Glomerular visceral epithelial cell (primary cell): ENCODE data around the gene TOB1.
A peak's percentile ranks its signal among the peaks of the same experiment; 100 is the strongest.

Experiments
- DNase-seq: peaks from one replicate; pipeline ENCODE4 v3.0.0-alpha.2; 2016; ENCODE audit errors: extremely low spot score

TOB1 gene

GRCh38 chr17:50845240-50846147 lies 20.7 kb downstream of the TOB1 start:
- DNase-seq = peak; percentile 48

DNA sequence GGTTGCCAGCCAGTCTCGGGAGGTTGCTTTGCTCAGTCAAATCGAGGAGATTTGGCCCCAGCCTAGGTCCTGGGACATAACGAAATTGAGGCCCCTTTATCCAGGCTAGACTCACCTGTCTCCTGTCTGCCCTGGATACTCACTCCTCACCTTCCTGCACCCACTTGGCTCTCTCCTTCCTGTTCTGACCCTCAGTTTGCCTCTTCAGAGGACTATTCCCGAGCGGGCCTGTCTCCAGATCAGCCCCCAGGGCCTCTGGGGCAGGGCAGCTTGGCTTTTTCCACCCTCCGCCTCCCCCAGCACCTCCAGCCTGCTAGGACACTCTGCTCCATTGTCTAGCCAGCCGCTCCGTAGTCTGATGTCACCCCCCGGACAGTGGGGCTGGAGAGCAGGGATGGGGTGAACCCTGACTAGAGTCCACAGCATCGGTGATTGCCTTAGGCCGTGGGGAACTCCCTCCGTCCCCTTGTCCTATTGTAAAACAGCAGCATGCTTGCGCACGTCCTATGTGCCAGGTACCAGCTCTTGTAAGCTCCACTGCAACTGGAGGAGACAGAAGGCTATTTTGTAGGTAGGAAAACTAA lies 21.9 kb downstream of the TOB1 start:
- DNase-seq = no peak

DNA sequence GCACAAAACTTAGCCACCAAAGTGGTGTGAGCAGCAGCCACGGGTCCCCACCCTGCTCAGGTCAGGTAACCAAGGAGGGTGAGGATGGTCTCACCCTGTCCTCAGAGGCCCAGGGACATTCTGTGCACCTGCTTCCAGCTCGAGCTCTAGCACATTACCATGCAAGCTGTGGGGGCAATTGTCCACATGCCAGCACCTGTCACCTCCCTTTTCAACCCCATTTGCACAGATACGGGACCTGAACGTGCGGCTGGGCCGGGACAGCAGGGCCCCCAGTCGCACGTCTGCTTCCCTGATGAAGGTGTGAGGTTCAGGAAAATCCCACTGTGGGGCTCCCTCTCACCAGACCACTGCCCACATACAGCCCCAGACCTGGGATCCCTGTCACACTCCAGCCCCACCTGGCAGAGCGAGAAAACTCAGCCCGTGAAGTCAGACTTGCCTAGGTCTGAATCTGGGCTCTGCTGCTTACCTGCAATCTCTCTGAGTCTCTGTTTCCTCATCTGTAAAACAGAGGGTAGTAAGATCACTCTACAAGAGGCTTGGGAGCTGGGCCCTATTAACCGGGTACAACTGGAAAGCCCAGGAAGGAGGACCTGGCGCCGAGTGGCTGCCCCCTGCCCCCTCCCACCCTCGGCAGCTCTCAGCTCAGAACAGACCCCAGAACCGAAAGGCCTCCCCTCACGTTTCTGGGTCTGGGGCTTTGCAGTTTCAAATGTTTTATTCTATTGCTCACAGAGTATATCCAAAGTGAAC lies 22.8 kb downstream of the TOB1 start:
- DNase-seq = no peak

GRCh38 chr17:50842506-50843149 lies 23.5 kb downstream of the TOB1 start:
- no peak for DNase-seq

DNA sequence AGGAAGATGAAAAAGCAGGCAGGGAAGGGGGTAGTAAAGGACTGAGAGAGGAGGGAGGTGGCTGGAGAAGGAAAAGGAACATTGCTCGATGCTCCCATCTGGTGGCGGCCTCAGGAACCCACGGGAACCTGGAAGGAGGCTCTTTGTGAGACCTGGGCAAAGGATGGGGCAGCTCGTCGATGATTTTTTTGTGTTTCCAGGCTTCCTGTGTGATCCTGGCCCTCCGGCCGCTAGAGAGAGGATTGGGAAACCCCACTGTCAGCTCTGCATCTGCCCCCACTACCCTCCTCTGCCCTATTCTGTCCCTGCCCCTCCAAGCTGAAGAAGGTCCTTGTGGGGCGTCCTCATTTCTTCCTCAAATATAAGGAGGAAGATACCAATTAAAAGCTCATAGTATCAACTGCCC lies 24.2 kb downstream of the TOB1 start:
- DNase-seq = peak; percentile 78

DNA sequence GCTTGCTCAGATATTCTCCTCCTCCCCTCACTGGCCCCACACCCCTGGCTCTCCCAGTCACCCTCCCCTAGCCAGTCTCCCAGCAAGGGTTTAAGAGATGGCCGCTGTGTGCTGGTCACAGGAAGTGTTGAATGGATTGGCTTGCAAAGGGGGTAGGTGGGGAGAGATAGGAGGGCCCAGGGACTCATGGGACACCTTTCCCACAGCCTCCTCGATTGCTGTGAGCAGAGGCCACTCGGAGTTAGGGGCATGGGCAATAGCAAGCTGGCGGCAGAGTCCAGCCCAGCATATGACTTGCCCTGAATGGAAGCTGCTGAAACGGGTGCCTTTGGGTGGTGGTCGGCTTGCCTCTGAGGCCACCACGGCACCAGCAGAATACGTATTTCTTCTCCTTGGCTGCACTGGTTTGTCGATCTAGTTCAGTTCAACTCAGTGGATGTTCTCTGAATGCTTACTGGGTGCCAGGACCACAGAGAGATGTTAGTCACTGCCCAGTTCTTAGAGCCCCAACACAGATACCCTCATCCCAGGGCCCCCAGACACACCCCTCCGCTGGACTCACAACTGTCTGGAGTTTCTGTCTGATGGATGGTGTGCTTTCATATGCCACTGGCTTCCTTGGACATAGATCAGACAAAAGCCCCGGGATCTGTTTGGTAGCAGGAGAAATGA lies 24.7 kb downstream of the TOB1 start:
- no peak for DNase-seq

GRCh38 chr17:50840311-50840851 lies 25.8 kb downstream of the TOB1 start:
- DNase-seq = no peak

GRCh38 chr17:50839591-50840310 lies 26.4 kb downstream of the TOB1 start:
- no peak for DNase-seq

GRCh38 chr17:50837980-50838954 lies 27.9 kb downstream of the TOB1 start:
- DNase-seq = no peak

DNA sequence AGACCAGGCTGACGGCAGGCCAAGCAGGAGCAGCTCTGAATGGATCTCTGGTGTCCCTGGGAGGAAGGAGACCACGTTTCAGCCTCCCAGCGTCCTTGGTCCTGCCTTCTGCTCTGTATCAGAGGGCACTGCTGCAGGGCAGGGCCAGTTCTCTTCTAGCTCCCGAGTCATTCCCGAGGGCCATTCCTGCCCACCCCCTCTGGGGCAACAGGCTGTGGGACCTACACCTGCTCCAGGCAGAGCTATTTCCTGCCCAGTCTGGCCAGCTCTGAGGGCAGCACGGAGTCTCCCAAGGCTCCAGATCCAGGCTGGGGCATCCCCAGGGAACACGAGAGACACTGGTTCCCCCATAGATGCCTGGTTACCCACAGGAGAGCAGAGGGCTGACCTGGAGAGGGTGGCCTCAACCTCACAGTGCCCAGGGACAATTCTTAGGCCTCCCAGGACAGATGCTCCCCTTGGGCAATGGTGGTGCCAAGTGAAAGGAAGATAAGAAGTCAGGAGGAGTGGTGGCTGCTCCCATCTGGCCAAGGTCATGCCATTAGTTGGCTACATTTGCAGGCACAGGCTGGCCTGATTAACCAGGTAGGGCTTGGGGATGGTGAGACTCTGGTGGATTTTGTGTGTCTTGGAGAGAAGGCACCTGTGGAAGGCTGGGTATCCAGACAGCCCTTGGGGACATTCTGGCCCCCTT lies 28.7 kb downstream of the TOB1 start:
- DNase-seq = no peak

GRCh38 chr17:50836826-50837225 lies 29.3 kb downstream of the TOB1 start:
- no peak for DNase-seq

DNA sequence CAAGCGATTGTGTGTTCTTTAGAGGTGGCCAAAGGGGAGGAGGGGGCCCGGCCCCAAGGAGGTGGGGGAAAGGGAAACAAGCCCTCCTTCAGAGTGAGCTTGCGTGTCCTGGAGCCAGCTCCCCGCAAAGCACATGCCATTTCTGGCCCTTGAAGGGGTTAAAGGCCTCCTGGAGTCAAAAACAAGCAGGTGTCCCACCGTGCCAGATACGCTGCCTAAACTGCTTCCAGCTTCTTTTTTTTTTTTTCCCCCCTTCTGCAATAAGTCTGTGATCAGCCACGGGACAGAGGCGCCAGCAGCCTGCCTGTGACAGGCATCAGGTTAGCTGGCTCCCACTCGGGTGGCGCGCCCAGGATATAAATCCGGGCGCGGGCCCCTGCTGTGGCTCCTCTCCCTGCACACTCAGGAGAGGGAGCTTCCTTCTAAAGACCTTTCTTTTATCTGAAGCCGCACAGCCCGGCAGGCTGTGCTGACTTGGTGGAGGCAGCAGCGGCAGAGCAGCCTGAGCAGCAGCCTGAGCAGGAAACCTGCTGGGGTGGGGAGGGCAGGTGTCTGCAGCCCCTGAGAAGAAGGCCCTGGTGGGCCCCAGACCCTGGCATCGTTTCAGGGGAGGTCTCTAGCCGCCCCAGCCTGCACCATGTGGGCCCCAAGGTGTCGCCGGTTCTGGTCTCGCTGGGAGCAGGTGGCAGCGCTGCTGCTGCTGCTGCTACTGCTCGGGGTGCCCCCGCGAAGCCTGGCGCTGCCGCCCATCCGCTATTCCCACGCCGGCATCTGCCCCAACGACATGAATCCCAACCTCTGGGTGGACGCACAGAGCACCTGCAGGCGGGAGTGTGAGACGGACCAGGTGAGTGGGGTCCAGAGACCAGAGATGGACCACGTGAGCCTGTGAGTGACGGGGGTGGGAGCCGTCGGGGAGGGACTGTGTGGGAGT lies 30.6 kb downstream of the TOB1 start, which contains the start of gene WFIKKN2:
Gene WFIKKN2, plus strand, starts transcription at position 286 of the 934 bp plus-strand sequence. Its CDS starts 352 bp downstream, at position 638.
- DNase-seq = no peak

DNA sequence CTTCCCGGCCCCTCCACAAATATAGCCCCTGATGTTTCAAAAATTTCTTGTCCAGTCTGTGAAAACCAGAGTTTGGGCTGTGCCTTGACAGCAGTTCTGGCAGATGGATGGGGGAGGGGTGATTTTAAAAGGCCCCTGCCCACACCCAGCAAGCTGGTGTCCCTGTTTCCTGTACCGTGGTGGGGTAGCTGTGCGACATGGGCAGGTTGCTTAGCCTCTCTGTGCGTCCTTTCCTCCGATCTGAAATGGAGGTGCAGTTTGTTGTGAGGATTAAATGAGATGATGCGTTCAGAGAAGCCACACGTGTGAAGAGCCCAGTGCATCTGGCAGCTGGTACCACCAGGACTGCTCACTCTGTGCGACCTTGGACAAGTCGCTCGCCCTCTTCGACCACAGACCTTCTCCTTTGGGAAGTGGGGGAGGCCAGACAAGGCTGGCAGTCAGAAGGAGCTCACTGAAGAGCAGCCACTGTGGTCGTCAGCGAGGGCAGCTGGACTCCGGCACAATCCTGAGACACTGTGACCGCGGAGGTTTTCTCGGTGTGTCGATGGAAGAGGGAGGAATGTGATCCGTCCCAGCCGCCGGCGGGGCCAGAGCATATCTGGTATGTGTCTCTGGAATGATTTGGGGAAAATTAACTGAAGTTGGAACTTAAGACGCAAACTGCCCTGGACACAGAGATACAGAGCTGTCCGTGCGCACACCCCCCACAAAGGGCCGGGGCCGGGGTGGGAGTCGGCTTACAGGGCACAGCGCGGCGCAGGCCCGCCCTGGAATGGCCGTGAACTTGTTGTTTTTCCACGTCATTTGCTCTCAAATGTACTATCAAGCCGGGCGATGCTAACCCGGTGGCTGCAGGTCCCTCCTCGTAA lies 31.5 kb downstream of the TOB1 start:
- DNase-seq = peak; percentile 39

GRCh38 chr17:50833510-50834428 lies 32.4 kb downstream of the TOB1 start:
- no peak for DNase-seq

GRCh38 chr17:50832864-50833381 lies 33.2 kb downstream of the TOB1 start:
- DNase-seq = no peak
